Upper lobe of left lung (tissue), 4 donors: Measurements from ENCODE around the gene DIAPH2.

ENCODE experiments used
- EP300 ChIP-seq, 4 donors: sonication (generic); formaldehyde crosslinking; IDR thresholded peaks; one replicate each; pipeline ENCODE4 v1.5.1; 2017; ENCODE audit warnings: antibody characterized with exemption in 4 of 4, control low read depth in 2 of 4
- POLR2A ChIP-seq, 4 donors: fragments of 450-650 bp; IDR thresholded peaks; one replicate each; pipeline ENCODE4 v1.5.1; 2016 to 2017; ENCODE audit warnings: antibody characterized with exemption in 4 of 4, mild to moderate bottlenecking in 2 of 4
- TF ChIP-seq, protein P1 (sequence below), 6 experiments: fragments of 450-650 bp in 4 of 6; fragments of 200-600 bp in 2 of 6; sonication (generic) in 2 of 6; IDR thresholded peaks; one replicate each; pipeline ENCODE4 v1.5.1; 2016 to 2019; ENCODE audit warnings: antibody characterized with exemption in 6 of 6

DNA sequence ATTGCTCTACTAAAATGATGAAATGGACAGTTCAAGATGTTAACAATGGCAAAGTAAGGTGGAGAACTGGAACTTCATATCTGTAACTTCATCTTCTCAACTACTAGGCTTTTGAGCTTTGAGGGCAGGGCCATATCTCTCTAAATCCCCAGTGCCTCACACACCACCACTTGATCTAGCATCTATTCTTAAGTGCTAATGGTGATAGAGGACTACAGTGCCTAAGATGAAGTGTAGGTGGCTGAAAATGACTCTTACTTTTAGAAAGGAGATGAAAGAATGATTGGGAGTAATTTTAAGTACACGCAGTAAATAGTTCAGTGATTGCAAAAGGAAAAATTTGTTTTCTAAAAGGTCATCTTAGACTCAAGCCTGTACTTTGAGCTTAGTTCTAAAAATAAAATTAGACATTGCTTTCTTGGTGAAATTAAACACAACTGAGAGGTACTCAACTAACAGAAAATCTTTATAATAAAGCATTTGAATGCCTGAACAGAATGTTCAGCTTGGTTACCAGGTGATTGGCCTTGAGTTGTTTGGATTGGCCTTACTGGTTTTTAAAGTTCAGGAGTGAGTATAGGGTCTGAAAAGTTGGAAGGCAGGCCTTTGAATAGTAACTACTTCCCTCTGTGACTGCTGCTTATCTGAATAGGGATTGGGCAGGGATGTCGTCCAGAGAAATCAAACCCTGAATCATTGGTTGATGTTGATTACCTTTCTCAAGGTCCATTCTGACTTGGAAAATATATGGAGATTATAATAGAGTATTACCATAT, 45.4 kb downstream of the DIAPH2 start:
- TF ChIP-seq, protein P1, sequence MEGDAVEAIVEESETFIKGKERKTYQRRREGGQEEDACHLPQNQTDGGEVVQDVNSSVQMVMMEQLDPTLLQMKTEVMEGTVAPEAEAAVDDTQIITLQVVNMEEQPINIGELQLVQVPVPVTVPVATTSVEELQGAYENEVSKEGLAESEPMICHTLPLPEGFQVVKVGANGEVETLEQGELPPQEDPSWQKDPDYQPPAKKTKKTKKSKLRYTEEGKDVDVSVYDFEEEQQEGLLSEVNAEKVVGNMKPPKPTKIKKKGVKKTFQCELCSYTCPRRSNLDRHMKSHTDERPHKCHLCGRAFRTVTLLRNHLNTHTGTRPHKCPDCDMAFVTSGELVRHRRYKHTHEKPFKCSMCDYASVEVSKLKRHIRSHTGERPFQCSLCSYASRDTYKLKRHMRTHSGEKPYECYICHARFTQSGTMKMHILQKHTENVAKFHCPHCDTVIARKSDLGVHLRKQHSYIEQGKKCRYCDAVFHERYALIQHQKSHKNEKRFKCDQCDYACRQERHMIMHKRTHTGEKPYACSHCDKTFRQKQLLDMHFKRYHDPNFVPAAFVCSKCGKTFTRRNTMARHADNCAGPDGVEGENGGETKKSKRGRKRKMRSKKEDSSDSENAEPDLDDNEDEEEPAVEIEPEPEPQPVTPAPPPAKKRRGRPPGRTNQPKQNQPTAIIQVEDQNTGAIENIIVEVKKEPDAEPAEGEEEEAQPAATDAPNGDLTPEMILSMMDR (IDR thresholded peaks at IDR 0.05), result no peak
- TF ChIP-seq POLR2A (IDR thresholded peaks at IDR 0.05) (no peak), EP300 (IDR thresholded peaks at IDR 0.05) (no peak)
